ENCODE data around the gene KIF6. TPM values are rescaled to one million over a fixed set of nuclear protein-coding genes. Genes with fewer than 3 reads are reported as not detected.

KIF6 gene
- total RNA-seq, 1 donor from 2014 or later = 2.0 TPM

DNA sequence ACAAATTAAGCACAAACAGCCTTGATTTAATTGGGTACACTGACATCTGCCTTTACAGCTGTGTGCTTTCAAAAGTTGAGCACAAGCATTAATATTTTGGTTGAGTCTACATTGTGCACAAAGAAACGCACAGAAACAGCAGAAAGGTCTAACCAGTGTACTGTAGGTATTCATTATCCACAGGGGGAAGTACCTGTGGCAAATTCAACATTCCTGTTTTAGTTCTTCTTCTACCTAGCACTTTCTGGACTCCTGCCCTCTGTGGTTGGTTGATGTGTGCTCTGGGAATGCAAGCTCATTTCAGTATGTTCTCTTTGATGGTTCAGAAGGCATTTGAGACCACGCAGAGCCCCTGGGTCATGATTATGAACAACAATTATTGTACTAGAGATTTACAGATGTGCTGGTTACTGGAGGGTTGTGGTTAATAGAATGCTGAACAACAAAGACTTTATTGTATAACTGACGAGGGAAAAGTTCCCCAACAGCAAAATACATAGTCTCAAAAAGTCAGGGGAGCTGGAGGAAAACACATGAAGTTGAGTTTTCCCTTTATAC is 40.4 kb upstream of the KIF6 start:
- Histone ChIP-seq H2AFZ (ENCODE audit: low read depth, low read length) (no peak overlapping the region), H4K20me1 (ENCODE audit: insufficient read depth, low read length) (no peaks in the 10 kb centered on the region), H3K36me3 (ENCODE audit: insufficient read depth, low read length) (no peaks in the 10 kb centered on the region), H3K4me3 (ENCODE audit: insufficient read depth, low read depth, low read length) (no peak overlapping the region), H3K9me3 (ENCODE audit: insufficient read depth, low read depth, low read length) (no peaks in the 10 kb centered on the region), H3K4me1 (ENCODE audit: insufficient read depth, low read length) (no peaks in the 10 kb centered on the region), H3K27ac (ENCODE audit: low read depth, low read length) (no peak overlapping the region), H3K27me3 (ENCODE audit: insufficient read depth, low read length) (no peaks in the 10 kb centered on the region), H3K4me2 (ENCODE audit: low read length) (no peak overlapping the region), H3K79me2 (ENCODE audit: insufficient read depth, low read length) (no peaks in the 10 kb centered on the region), H3K9ac (ENCODE audit: low read length) (no peak overlapping the region)
- Mint-ChIP-seq H3K27ac (ENCODE audit: unreplicated experiment) (no peak overlapping the region), H3K36me3 (ENCODE audit: low read depth, unreplicated experiment) (no peaks in the 10 kb centered on the region), H3K27me3 (ENCODE audit: low read depth, unreplicated experiment) (peaks cover 13% of the 10 kb centered on the region), H3K9me3 (ENCODE audit: unreplicated experiment) (peaks cover 4% of the 10 kb centered on the region), H3K4me1 (ENCODE audit: low read depth, unreplicated experiment) (peaks cover 6% of the 10 kb centered on the region), H3K4me3 (ENCODE audit: unreplicated experiment) (no peak overlapping the region)
- FAIRE-seq (no peak), DNase-seq (ENCODE audit: low read depth) (no peak)
- TF ChIP-seq, protein P1, sequence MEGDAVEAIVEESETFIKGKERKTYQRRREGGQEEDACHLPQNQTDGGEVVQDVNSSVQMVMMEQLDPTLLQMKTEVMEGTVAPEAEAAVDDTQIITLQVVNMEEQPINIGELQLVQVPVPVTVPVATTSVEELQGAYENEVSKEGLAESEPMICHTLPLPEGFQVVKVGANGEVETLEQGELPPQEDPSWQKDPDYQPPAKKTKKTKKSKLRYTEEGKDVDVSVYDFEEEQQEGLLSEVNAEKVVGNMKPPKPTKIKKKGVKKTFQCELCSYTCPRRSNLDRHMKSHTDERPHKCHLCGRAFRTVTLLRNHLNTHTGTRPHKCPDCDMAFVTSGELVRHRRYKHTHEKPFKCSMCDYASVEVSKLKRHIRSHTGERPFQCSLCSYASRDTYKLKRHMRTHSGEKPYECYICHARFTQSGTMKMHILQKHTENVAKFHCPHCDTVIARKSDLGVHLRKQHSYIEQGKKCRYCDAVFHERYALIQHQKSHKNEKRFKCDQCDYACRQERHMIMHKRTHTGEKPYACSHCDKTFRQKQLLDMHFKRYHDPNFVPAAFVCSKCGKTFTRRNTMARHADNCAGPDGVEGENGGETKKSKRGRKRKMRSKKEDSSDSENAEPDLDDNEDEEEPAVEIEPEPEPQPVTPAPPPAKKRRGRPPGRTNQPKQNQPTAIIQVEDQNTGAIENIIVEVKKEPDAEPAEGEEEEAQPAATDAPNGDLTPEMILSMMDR (IDR thresholded peaks at IDR 0.05; ENCODE audit: insufficient read depth, low read depth, low read length) = no peak
- TF ChIP-seq EZH2 (IDR thresholded peaks at IDR 0.05; ENCODE audit: insufficient read depth, low read length) = no peak

GRCh38 chr6:39760226-39760952 is 35.2 kb upstream of the KIF6 start:
- no peak overlapping the region for H3K27ac ChIP-seq (ENCODE audit: low read depth, low read length)
- Mint-ChIP-seq H3K36me3 (ENCODE audit: low read depth, unreplicated experiment) (no peaks in the 10 kb centered on the region), H3K27me3 (ENCODE audit: low read depth, unreplicated experiment) (peaks cover 7% of the 10 kb centered on the region), H3K27ac (ENCODE audit: unreplicated experiment) (no peak overlapping the region), H3K9me3 (ENCODE audit: unreplicated experiment) (peaks cover 4% of the 10 kb centered on the region), H3K4me3 (ENCODE audit: unreplicated experiment) (no peak overlapping the region), H3K4me1 (ENCODE audit: low read depth, unreplicated experiment) (peaks cover 2% of the 10 kb centered on the region)
- H3K4me1 ChIP-seq (ENCODE audit: insufficient read depth, low read length) = no peaks in the 10 kb centered on the region
- no peaks in the 10 kb centered on the region for H4K20me1 ChIP-seq (ENCODE audit: insufficient read depth, low read length)
- peaks cover 3% of the 10 kb centered on the region for H3K27me3 ChIP-seq (ENCODE audit: insufficient read depth, low read length)
- H3K4me2 ChIP-seq (ENCODE audit: low read length) = no peak overlapping the region
- no peak overlapping the region for H3K9ac ChIP-seq (ENCODE audit: low read length)
- no peak overlapping the region for H2AFZ ChIP-seq (ENCODE audit: low read depth, low read length)
- H3K4me3 ChIP-seq (ENCODE audit: insufficient read depth, low read depth, low read length) = no peak overlapping the region
- no peaks in the 10 kb centered on the region for H3K9me3 ChIP-seq (ENCODE audit: insufficient read depth, low read depth, low read length)
- FAIRE-seq = no peak
- peak; percentile 10 for DNase-seq (ENCODE audit: low read depth)
- TF ChIP-seq EZH2 (IDR thresholded peaks at IDR 0.05; ENCODE audit: insufficient read depth, low read length) = no peak
- TF ChIP-seq, protein P1 (IDR thresholded peaks at IDR 0.05; ENCODE audit: insufficient read depth, low read depth, low read length) = no peak
- H3K79me2 ChIP-seq (ENCODE audit: insufficient read depth, low read length) = no peaks in the 10 kb centered on the region
- H3K36me3 ChIP-seq (ENCODE audit: insufficient read depth, low read length) = no peaks in the 10 kb centered on the region
